LNCAP (cell line): Measurements from ENCODE around the gene CAPZA1.

Source experiments
- TF ChIP-seq, protein P1 (sequence below): fragments of 450-650 bp; IDR thresholded peaks from 2 replicates; pipeline ENCODE4 v1.5.1; 2017; ENCODE audit warnings: mild to moderate bottlenecking

CAPZA1 gene

DNA sequence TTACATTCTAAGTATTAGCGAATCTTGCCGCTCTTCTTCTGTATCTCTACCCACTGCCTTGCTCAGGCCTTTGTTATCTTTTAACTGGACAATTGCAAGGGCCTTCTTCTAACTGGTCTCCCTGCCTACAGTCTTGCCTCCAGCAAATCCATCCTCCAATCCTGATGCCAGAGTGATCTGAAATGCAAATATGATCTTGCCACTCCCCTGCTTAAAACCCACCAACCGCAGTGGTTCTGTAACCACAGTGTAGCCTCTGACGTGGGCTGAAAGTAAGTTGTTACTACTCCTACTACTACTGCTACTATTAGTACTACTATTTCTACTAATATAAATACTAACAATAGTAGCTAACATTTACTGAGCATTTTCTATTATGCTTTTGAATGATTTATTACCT, 67.2 kb downstream of the CAPZA1 start:
- TF ChIP-seq, protein P1, sequence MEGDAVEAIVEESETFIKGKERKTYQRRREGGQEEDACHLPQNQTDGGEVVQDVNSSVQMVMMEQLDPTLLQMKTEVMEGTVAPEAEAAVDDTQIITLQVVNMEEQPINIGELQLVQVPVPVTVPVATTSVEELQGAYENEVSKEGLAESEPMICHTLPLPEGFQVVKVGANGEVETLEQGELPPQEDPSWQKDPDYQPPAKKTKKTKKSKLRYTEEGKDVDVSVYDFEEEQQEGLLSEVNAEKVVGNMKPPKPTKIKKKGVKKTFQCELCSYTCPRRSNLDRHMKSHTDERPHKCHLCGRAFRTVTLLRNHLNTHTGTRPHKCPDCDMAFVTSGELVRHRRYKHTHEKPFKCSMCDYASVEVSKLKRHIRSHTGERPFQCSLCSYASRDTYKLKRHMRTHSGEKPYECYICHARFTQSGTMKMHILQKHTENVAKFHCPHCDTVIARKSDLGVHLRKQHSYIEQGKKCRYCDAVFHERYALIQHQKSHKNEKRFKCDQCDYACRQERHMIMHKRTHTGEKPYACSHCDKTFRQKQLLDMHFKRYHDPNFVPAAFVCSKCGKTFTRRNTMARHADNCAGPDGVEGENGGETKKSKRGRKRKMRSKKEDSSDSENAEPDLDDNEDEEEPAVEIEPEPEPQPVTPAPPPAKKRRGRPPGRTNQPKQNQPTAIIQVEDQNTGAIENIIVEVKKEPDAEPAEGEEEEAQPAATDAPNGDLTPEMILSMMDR = no peak

DNA sequence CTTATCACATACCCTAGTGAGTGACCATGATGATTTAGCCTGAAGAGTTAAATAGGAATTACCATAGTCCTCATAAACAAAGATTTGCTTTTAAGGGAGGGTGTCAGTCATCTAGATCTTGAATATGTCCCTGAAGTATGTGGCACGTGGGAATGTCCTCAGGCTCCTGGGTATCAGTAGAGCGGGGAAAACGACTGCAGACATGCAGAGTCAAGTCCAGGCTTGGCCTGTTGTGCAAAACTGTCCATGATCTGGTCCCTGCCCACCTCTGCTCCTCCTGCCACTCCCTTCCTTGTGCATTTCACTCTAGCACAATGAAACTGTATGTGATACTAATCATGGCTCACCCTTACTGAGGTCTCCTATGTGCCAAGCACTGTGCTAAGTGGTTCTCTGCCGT, 67.7 kb downstream of the CAPZA1 start:
- TF ChIP-seq, protein P1 = no peak

DNA sequence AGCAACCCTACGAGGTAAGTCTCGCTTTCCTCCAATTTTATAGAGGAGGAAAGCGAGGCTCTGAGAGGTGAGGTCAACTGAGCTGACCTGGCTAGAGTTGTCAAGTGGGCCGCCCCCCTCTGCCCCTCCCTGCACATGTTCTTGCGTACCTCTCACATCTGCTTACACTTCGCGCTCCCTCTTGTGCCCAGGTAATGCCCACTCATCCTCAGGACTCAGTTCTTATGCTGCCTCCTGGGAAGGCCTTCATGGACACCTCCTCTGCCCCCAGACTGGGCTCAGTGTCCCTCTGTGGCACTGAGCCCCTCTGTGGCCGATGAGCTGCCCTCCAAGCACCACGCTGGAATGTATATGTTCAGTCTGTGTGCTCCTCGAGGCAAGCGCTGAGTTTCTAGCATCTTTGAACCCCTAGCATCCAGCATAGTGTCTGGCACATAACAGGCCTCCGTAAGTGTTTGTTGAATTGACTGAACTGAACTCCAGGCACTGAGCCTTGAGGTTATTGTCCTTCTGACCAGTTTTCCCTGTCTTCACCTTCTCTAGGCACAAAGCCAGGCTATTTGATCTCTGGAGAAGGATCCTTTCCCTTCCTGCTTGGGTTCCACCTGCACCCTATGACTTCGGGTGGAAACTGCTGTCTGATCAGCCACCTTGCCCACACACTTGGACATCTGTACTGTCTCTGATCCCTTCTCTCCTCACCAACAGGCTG, 68.3 kb downstream of the CAPZA1 start:
- TF ChIP-seq, protein P1 = no peak

DNA sequence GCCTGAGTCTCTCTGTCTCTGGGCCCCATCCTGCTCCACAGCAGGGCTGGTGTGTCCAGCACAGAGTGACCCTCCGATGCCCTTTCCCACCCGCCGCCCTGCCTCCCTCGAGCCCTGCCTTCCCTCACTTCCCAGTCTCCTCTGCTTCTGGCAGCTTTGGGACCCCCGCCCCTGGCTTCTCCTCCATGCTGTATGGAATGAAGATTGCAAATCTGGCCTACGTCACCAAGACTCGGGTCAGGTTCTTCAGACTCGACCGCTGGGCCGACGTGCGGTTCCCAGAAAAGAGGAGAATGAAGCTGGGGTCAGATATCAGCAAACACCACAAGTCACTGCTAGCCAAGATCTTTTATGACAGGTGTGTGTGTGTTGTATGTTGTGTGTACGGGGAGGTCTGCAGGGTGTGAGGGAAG, 69.2 kb downstream of the CAPZA1 start:
- TF ChIP-seq, protein P1 = no peak

DNA sequence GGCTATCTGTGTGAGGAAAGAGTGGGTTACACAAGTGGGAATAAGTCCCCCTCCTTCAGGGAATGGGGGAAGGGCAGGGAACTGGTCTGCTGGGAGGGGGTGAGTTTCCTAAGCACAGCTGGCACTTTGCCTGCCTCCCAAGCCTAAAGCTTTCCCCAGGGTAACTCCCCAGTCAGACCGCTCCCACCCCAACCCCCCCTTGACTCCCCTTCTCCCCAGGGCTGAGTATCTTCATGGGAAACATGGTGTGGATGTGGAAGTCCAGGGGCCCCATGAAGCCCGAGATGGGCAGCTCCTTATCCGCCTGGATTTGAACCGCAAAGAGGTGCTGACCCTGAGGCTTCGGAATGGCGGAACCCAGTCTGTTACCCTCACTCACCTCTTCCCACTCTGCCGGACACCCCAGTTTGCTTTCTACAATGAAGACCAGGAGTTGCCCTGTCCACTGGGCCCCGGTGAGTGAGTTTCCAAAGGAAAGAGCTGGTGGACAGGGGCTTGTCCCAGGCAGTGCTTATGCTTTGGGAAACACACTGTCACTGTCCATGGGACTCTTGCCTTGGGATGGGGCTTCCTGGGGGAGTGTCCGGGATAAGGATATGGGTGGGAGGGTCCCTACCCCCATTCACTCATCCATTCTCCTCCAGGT, 69.7 kb downstream of the CAPZA1 start:
- TF ChIP-seq, protein P1 = no peak

DNA sequence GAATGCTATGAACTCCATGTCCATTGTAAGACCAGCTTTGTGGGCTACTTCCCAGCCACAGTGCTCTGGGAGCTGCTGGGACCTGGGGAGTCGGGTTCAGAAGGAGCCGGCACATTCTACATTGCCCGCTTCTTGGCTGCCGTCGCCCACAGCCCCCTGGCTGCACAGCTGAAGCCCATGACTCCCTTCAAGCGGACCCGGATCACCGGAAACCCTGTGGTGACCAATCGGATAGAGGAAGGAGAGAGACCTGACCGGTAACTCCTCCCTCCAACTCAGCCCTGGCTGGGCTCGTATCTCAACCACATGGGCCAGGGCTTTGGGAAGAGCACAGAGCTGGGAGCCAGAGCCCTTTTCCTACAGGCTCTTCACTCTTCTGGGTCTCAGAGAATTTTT, 70.2 kb downstream of the CAPZA1 start:
- TF ChIP-seq, protein P1 = no peak

DNA sequence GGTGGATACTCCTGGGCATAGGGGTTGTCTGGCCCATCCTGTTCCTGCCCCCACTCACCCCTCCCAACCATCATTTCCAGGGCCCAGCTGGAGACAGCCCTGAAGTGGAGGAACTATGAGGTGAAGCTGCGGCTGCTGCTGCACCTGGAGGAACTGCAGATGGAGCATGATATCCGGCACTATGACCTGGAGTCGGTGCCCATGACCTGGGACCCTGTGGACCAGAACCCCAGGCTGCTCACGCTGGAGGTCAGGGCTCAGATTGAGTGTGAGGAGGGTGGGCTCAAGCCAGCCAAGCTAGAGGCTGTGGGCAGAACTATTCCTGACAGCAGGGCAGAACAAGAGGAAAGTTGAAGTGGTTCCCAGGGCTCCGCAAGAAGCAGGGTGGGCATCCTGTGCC, 73.0 kb downstream of the CAPZA1 start:
- TF ChIP-seq, protein P1 = no peak
